Activated CD4-positive, alpha-beta T cell treated with anti-CD3 and anti-CD28 coated beads, Interleukin-2, amount 50 U/mL, for 4 hours (primary cell): ENCODE data around the gene CTSC.
"Not testable (repeated sequence)": the region's sequence is repeated elsewhere in the genome, so short reads cannot be mapped to it uniquely, and the experiment has no call there.

Experiments used
- DNase-seq, 2 experiments: peaks; one replicate each; pipeline ENCODE4 v3.0.0-alpha.2; 2020

The CTSC gene

GRCh38 chr11:88348870-88349269 lies 11.3 kb upstream of the CTSC start:
- no peak for DNase-seq

GRCh38 chr11:88345949-88346348 lies 8.4 kb upstream of the CTSC start:
- no peak for DNase-seq

GRCh38 chr11:88345408-88345807 lies 7.9 kb upstream of the CTSC start:
- no peak for DNase-seq

GRCh38 chr11:88344869-88345268 lies 7.3 kb upstream of the CTSC start:
- DNase-seq: no peak

GRCh38 chr11:88341522-88342251 lies 4.2 kb upstream of the CTSC start:
- no peak for DNase-seq

- no peak for DNase-seq
Measured at GRCh38 chr11:88340366-88340935, 2.9 kb upstream of the CTSC start.

- peak; percentile 27 to 32 for DNase-seq
Measured at GRCh38 chr11:88337987-88338668, 592 bp upstream of the CTSC start.

GRCh38 chr11:88335284-88335683 lies 2.3 kb downstream of the CTSC start:
- DNase-seq: no peak

- DNase-seq: no peak
Measured at GRCh38 chr11:88333862-88334261, 3.7 kb downstream of the CTSC start.

GRCh38 chr11:88332851-88333250 lies 4.7 kb downstream of the CTSC start:
- DNase-seq: no peak

- no peak for DNase-seq
Measured at GRCh38 chr11:88330826-88331428, 6.6 kb downstream of the CTSC start.

GRCh38 chr11:88329563-88330250 lies 7.8 kb downstream of the CTSC start:
- no peak for DNase-seq

- no peak for DNase-seq
Measured at GRCh38 chr11:88327462-88328143, 9.9 kb downstream of the CTSC start.

GRCh38 chr11:88327061-88327460 lies 10.5 kb downstream of the CTSC start:
- no peak for DNase-seq

GRCh38 chr11:88326099-88326498 lies 11.4 kb downstream of the CTSC start:
- no peak for DNase-seq

GRCh38 chr11:88324562-88325345 lies 12.8 kb downstream of the CTSC start:
- DNase-seq: no peak

- DNase-seq: not testable (repeated sequence)
Measured at GRCh38 chr11:88322881-88323280, 14.7 kb downstream of the CTSC start.

GRCh38 chr11:88321412-88321811 lies 16.1 kb downstream of the CTSC start:
- not testable (repeated sequence) for DNase-seq

GRCh38 chr11:88320149-88320559 lies 17.4 kb downstream of the CTSC start:
- DNase-seq: no peak

- DNase-seq: no peak
Measured at GRCh38 chr11:88318017-88318416, 19.5 kb downstream of the CTSC start.

GRCh38 chr11:88317536-88317935 lies 20.0 kb downstream of the CTSC start:
- DNase-seq: no peak

- no peak for DNase-seq
Measured at GRCh38 chr11:88315981-88316441, 21.5 kb downstream of the CTSC start.
